Urinary bladder (tissue), 4 donors: Measurements from ENCODE around the gene MSLN. TPM values are rescaled to one million over a fixed set of nuclear protein-coding genes. Genes with fewer than 3 reads are reported as not detected.

Experiments
- DNase-seq: peaks from one replicate; pipeline ENCODE4 v3.0.0-alpha.2; 2015; ENCODE audit errors: extremely low spot score
- H3K27ac ChIP-seq: one replicate; pipeline ENCODE4 v1.5.1; 2013; ENCODE audit warnings: low read depth, mild to moderate bottlenecking, moderate library complexity
- H3K36me3 ChIP-seq: one replicate; pipeline ENCODE4 v1.6.1; 2013; ENCODE audit warnings: mild to moderate bottlenecking, moderate library complexity; ENCODE audit not compliant: insufficient read depth
- H3K4me1 ChIP-seq: one replicate; pipeline ENCODE4 v1.6.1; 2013; ENCODE audit warnings: mild to moderate bottlenecking, moderate library complexity; ENCODE audit not compliant: insufficient read depth
- H3K4me3 ChIP-seq: one replicate; pipeline ENCODE4 v1.5.1; 2013; ENCODE audit warnings: low read depth, low read length
- WGBS: extraction: QIAGEN DNeasy Blood & Tissue Kit; methylation state at CpG from one replicate; pipeline ENCODE4 v1.1.7; 2013; 5-methylcytosine and 5-hydroxymethylcytosine counted together
- polyA plus RNA-seq: library from polyadenylated mRNA; stranded (reverse); fragments of 200-250 nt; gene quantifications from one replicate; pipeline ENCODE4 v1.2.3, GENCODE V29; 2013
- total RNA-seq: library from RNA; depleted of rRNA; stranded (reverse); fragments of >200 nt; gene quantifications from one replicate; pipeline ENCODE4 v1.2.3, GENCODE V29; 2014
- donor health status: healthy with polysubstance abuse.
- donor health status: healthy.

The MSLN gene
- total and polyA plus RNA-seq, 2 donors = 0.41 to 0.74 TPM

DNA sequence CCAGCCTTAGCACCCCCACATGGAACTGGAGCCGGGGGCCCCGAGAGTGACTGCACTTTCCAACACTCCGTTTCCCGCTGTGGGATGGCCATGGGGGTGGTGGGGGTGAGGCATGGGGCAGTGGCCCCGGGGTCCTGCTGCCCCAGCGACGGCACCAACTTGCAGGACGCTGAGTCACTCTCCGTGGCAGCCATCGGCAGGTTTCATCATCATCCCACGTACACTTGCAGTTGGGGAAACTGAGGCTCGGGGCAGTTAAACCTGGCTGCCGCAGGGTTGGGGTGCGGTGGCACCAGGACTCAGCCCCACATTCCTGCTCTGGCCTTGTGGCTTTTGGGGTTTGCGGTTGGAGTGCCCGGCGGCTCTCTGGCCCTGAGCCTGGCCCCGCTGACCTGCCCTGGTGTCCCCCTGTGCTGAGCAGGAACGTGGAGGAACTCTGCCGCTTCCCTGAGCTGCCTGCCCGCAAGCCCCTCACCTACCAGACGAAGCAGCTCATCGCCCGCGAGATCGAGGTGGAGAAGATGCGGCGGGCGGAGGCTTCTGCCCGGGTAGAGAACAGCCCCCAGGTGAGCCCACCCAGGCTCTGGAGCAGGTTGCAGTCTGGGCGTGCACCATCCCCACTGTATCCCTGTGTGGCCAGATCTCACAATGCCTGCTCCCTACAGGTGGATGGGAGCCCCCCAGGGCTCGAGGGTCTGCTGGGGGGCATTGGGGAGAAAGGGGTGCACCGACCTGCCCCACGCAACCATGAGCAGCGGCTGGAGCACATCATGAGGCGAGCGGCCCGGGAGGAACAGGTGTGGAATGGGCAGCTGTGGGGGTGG lies 36.0 kb downstream of the MSLN start:
- H3K4me3 ChIP-seq = no peak overlapping the region
- H3K4me1 ChIP-seq = no peaks in the 10 kb centered on the region
- no peak overlapping the region for H3K27ac ChIP-seq
- DNase-seq = no peak
- H3K36me3 ChIP-seq = no peaks in the 10 kb centered on the region
- 96% methylated on average over 38 of the region's 38 CpGs for WGBS

DNA sequence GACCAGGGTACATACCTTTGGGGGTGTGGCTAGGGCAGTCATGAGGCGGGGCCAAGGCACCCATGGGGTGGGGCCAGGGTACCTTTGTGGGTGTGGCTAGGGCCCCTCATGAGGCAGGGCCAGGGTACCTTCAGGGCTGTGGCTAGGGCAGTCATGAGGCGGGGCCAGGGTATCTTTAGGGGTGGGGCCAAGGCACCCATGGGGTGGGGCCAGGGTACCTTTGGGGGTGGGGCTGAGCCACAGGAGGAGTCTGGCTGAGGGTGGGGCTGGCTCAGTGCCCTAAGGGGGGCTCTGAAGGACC lies 36.5 kb downstream of the MSLN start:
- 93% methylated on average over 2 of the region's 2 CpGs for WGBS
- no peak for DNase-seq
- Histone ChIP-seq H3K36me3 (no peaks in the 10 kb centered on the region), H3K4me3 (no peak overlapping the region), H3K27ac (no peak overlapping the region), H3K4me1 (no peaks in the 10 kb centered on the region)

- Histone ChIP-seq H3K4me3 (no peak overlapping the region), H3K27ac (no peak overlapping the region), H3K4me1 (no peaks in the 10 kb centered on the region), H3K36me3 (no peaks in the 10 kb centered on the region)
- no peak for DNase-seq
- WGBS = 94% methylated on average over 22 of the region's 22 CpGs
Observed at GRCh38 chr16:797686-798085, 37.2 kb downstream of the MSLN start.

DNA sequence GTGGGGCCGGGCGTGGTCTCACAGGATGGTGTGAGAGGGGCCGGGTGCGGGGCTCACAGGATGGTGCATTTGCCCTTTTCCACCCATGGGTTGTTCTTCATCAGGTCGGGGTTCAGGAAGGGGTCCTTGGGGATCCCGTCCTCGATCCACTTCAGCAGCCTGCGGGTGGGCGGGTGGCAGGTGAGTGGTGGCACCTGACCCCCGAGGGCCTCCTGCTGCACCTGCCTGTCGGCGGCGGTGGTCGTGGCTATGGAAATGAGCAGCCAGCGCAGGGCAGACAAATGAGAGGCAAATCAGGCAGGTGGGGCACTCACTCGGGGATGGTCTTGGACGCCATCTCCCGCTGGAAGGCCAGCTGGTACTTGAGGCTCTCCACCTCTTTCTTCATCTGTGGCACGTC lies 38.1 kb downstream of the MSLN start:
- 86% methylated on average over 19 of the region's 19 CpGs for WGBS
- Histone ChIP-seq H3K27ac (no peak overlapping the region), H3K4me1 (no peaks in the 10 kb centered on the region), H3K36me3 (no peaks in the 10 kb centered on the region), H3K4me3 (no peak overlapping the region)
- DNase-seq = no peak

DNA sequence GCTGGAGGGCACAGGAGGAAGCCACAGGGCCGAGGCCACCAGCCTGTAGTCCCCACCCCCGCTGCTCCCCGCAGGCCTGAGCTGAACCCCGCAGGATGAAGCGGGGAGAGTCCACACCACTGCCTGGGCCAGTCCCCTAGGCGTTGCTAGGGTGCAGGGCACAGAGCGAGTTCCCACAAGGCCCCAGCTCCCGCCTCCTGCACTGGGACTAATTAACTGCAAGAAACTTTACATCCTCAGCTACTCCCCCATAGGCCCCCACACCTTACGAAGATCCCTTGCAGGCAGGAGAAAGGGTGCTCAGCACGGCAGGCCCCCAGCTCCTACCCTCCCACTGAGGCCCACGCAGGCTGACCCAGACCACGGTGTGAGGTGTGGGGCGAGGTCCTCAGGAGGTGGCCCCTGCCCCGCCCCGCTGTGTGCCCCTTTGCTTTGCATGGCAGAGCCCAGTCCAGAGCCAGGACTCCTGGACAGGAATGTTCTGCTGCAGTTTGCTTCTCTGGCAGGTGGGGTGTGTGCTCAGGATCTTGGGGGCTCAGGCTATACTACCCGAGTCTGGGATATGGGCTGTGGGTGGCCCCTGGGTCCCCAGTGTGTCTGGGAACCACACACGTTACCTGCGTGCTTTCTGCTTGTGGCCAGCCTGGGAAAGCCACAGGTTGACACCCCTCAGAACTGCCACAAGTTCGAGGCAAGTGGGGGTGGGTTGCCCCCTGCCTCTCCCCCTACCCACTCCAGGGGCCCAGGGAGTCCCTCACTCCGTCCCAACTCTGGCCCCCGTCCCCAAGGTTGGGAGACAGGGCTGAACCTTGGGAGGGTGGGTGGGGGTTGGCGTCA lies 38.8 kb downstream of the MSLN start:
- H3K4me3 ChIP-seq = no peak overlapping the region
- no peak for DNase-seq
- WGBS = 60% methylated on average over 22 of the region's 22 CpGs
- no peak overlapping the region for H3K27ac ChIP-seq
- no peaks in the 10 kb centered on the region for H3K36me3 ChIP-seq
- H3K4me1 ChIP-seq = no peaks in the 10 kb centered on the region

DNA sequence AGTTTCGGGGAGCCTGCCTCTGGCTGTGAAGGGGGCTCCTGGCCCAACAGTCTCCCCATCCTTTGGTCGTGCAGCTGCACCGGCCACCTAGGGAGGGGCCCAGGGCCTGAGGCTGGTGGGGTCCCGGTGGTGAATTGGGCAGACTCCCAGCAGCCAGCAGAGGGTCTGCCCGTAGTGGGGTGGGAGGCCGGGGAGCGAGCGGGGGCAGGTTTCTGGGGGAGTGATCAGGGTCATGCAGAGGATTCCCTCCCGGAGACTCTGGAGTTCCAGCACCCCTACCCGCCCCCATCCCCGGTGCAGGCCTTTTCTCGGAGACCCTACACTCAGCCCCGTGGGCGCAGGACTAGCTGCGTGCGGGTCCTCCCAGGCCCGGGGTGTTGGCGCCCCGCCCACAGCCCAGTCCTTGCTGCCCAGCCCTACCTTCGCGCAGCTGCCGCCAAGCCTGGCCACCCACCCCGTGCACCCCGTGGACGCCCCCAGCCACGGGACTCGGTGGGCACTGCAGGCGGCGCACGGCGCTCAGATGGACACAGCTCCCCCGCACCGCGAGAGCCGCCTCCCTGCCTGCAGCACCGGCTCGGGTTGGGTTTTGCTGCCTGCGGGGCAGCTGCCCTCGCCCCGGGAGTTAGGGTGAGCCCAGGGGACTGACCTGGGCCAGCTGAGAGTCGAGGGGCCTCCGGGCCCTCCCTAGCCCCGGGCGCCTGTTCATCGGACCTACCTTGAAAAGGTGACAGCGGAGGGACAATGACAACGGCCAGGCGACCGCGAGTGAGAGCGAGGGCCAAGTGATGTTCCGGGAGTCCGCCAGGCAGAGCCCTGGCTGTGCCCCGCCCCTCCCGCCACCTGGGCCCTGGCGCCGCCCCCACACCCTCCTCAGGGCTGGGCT lies 39.7 kb downstream of the MSLN start, which contains the start of gene GNG13:
GNG13 (minus strand) TSS at position 787 of the 886 bp plus-strand sequence. CDS start 1,657 bp downstream, outside the sequence.
- H3K4me3 ChIP-seq = no peak within 1 kb of the TSS
- no peaks in the 10 kb centered on the region for H3K36me3 ChIP-seq
- WGBS = 6% methylated on average over 57 of the region's 57 CpGs
- no peak within 1 kb of the TSS for H3K27ac ChIP-seq
- DNase-seq = no peak
- H3K4me1 ChIP-seq = no peaks in the 10 kb centered on the region

DNA sequence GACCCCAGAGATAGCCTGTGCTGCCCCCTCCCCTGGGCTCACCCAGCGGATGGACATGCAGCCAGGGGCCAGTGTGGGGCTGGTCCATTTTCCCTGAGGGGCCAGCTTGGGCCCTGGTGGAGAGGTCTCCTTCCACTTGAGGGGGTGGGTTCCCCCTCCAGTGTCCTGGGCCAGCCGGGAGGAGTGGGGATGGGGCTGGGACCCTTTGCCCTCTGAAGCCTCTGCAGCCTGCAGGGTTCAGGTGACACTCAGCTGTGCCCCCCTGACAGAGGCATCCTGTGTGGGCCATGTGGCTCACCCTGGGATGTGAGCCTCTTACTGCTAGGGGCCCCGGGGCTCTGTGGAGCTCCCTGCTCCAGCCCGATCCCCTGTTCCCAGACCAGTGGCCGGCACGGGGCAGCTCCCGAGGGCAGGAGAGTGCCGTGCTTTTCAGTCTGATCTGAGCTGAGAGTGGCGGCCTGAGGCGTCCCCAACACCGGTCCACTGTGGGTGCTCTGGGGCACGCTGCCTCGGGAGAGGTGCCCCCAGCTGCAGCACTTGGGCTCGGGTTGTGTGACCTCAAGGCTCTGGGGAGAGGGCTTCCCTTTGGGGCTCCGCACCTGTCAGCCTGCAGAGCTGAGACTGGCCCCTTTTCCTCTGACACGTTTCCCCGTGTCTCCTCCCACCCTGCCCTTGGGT lies 40.4 kb downstream of the MSLN start:
- 18% methylated on average over 17 of the region's 17 CpGs for whole genome bisulfite sequencing
- Histone ChIP-seq H3K4me1 (no peaks in the 10 kb centered on the region), H3K27ac (no peak overlapping the region), H3K4me3 (no peak overlapping the region), H3K36me3 (no peaks in the 10 kb centered on the region)
- DNase-seq = no peak

DNA sequence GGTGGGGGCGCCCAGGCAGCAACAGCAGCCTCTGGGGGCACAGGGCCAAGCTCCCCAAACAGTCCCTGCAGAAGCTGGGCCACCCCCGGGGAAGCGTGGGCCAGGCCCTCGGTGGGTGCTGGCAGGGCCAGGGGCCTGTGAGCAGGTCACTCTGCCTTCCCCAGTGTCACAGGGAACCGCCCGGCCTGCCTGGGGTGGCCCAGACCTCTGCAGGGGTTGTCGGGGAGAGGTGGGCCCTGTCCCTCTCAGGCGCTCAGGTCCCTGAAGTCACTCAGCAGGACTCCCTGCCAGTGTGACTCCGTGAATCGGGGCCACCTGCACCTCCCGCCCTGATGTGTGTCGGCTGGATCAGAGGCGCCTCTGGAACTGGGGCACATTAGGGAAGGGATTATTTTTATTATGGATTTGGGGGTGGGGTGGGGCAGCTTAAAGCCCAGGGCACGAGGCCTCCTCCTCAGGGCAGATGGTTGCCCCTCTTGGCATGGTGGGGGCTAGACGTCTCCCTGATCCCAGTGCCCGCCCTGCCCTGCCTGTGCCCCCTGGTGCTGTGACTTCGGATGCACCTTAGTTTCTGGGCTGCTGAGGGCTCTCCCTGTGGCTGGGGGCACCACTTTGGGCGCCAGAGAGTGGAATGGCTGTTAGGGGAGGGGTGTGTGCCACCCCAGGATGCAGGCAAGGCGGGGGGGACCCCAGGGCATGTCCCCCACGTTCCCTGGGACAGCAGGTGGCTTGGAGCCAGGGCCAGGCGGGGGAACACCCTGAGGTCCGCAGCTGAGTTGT lies 41.2 kb downstream of the MSLN start:
- Histone ChIP-seq H3K4me3 (no peak overlapping the region), H3K27ac (no peak overlapping the region), H3K4me1 (no peaks in the 10 kb centered on the region), H3K36me3 (no peaks in the 10 kb centered on the region)
- WGBS = 57% methylated on average over 22 of the region's 22 CpGs
- no peak for DNase-seq

GRCh38 chr16:802461-802860 lies 41.9 kb downstream of the MSLN start:
- Histone ChIP-seq H3K4me1 (no peaks in the 10 kb centered on the region), H3K27ac (no peak overlapping the region), H3K36me3 (no peaks in the 10 kb centered on the region), H3K4me3 (no peak overlapping the region)
- DNase-seq = no peak
- 78% methylated on average over 7 of the region's 7 CpGs for WGBS

- no peak overlapping the region for H3K27ac ChIP-seq
- no peaks in the 10 kb centered on the region for H3K36me3 ChIP-seq
- no peak for DNase-seq
- no peaks in the 10 kb centered on the region for H3K4me1 ChIP-seq
- no peak overlapping the region for H3K4me3 ChIP-seq
- 62% methylated on average over 33 of the region's 33 CpGs for WGBS
Observed at GRCh38 chr16:802914-803753, 42.6 kb downstream of the MSLN start.

GRCh38 chr16:803754-804080 lies 43.2 kb downstream of the MSLN start:
- Histone ChIP-seq H3K27ac (no peak overlapping the region), H3K36me3 (no peaks in the 10 kb centered on the region), H3K4me3 (no peak overlapping the region), H3K4me1 (no peaks in the 10 kb centered on the region)
- DNase-seq = no peak
- WGBS = 46% methylated on average over 8 of the region's 8 CpGs
